Panc1 (cell line): ENCODE data around the gene POU6F1. TPM values are rescaled to one million over a fixed set of nuclear protein-coding genes. Genes with fewer than 3 reads are reported as not detected.
A peak's percentile ranks its signal among the peaks of the same experiment; 100 is the strongest.

Experiments
- ATAC-seq: fragments of 200-7000 bp; cut with Tn5 transposase; 2 replicates; pipeline ENCODE4 v1.9.1; 2020; ENCODE audit warnings: mild to moderate bottlenecking, moderate library complexity
- BruUV-seq: library from RNA; stranded (reverse); fragments of 400-500 nt; replicated peaks from 2 replicates; lab custom pipeline; 2021; lab: Mats Ljungman, UMichigan
- CTCF ChIA-PET: fragments of 300-600 bp; sonication (Branson Sonifier 250); formaldehyde crosslinking; loops from one replicate; lab custom pipeline; 2022; ENCODE audit warnings: antibody characterized with exemption; lab: Charles Lee
- POLR2A ChIA-PET: fragments of 300-600 bp; sonication (Branson Sonifier 250); formaldehyde crosslinking; loops from one replicate; lab custom pipeline; 2022; ENCODE audit warnings: antibody characterized with exemption; lab: Charles Lee
- DNase-seq: peaks from one replicate; pipeline ENCODE4 v3.0.0-alpha.2; 2010; ENCODE audit warnings: low read depth, low spot score
- H3K27ac ChIP-seq: 2 replicates; pipeline ENCODE4 v1.5.1; 2011; ENCODE audit warnings: mild to moderate bottlenecking, low read length, inconsistent platforms
- H3K27me3 ChIP-seq: fragments of 200-500 bp; sonication (Bioruptor generic); 2 replicates; pipeline ENCODE4 v1.6.0; 2014; ENCODE audit warnings: low read length, inconsistent platforms; ENCODE audit not compliant: control insufficient read depth, insufficient read depth
- H3K36me3 ChIP-seq: fragments of 200-500 bp; sonication (Bioruptor generic); 2 replicates; pipeline ENCODE4 v1.5.1; 2014; ENCODE audit warnings: inconsistent platforms, mild to moderate bottlenecking, low read length, moderate library complexity; ENCODE audit not compliant: control insufficient read depth, insufficient read depth
- H3K4me1 ChIP-seq: 2 replicates; pipeline ENCODE4 v1.5.1; 2011; ENCODE audit warnings: inconsistent platforms, mild to moderate bottlenecking, low read length, moderate library complexity; ENCODE audit not compliant: control insufficient read depth, insufficient read depth
- H3K4me3 ChIP-seq, 2 experiments: 2 replicates each; pipeline ENCODE4 v1.5.1; 2011 to 2012; ENCODE audit warnings: low read depth in 2 of 2, low read length in 2 of 2, mild to moderate bottlenecking in 2 of 2, inconsistent platforms in 1 of 2, moderate library complexity in 1 of 2
- H3K9me3 ChIP-seq: fragments of 200-500 bp; sonication (Bioruptor generic); 2 replicates; pipeline ENCODE4 v1.5.1; 2014; ENCODE audit warnings: low read depth, mild to moderate bottlenecking, inconsistent platforms, low read length, moderate library complexity; ENCODE audit not compliant: control insufficient read depth, insufficient read depth
- CTCF ChIP-seq: fragments of 450-650 bp; IDR thresholded peaks from 2 replicates; pipeline ENCODE4 v1.5.1; 2017; ENCODE audit warnings: mild to moderate bottlenecking
- POLR2AphosphoS5 ChIP-seq: IDR thresholded peaks from 2 replicates; pipeline ENCODE4 v1.6.1; 2012; ENCODE audit warnings: mild to moderate bottlenecking, low read depth, low read length, moderate library complexity
- REST ChIP-seq, 2 experiments: IDR thresholded peaks; 2 replicates each; pipeline ENCODE4 v1.6.1; 2011 to 2012; ENCODE audit warnings: low read depth in 2 of 2, control low read depth in 1 of 2, low read length in 1 of 2, mild to moderate bottlenecking in 1 of 2, moderate library complexity in 1 of 2; ENCODE audit not compliant: insufficient read depth in 1 of 2
- SIN3A ChIP-seq: IDR thresholded peaks from 2 replicates; pipeline ENCODE4 v1.6.1; 2012; ENCODE audit warnings: low read depth, mild to moderate bottlenecking, low read length, moderate library complexity, borderline replicate concordance; ENCODE audit not compliant: insufficient read depth
- TCF7L2 ChIP-seq: IDR thresholded peaks from 2 replicates; pipeline ENCODE4 v1.6.1; 2011; ENCODE audit warnings: mild to moderate bottlenecking, low read depth, low read length, inconsistent platforms
- in situ Hi-C: cut with HindIII; loops from 2 replicates; pipeline ENCODE4 v1.10.0; 2016; ENCODE audit warnings: low sequenced_read_pairs, low pct_unique_long_range_greater_than_20kb
- intact Hi-C: fragments of 100-400 bp; cut with micrococcal nuclease; formaldehyde crosslinking; loops from one replicate; pipeline ENCODE4 v1.10.0; 2022; ENCODE audit not compliant: unreplicated experiment
- total RNA-seq: library from RNA; stranded (reverse); gene quantifications from one replicate; pipeline ENCODE4 v1.2.1, GENCODE V29; 2021; ENCODE audit not compliant: unreplicated experiment

The POU6F1 gene
- total RNA-seq, 1 experiment from 2014 or later: 3.1 TPM

- Histone ChIP-seq H3K27me3 (no peaks in the 10 kb centered on the region), H3K27ac (peak within 1 kb of the TSS; percentile 95), H3K36me3 (peaks cover 29% of the 10 kb centered on the region), H3K4me3 (peak within 1 kb of the TSS; percentile 96 to 98), H3K4me1 (peaks cover 14% of the 10 kb centered on the region), H3K9me3 (no peaks in the 10 kb centered on the region)
- in situ Hi-C loops: no loop called here
- ATAC-seq: peak; percentile 99
- TSS peak; percentile 90 for BruUV-seq
- TF ChIP-seq TCF7L2 (no peak), CTCF (no peak; the same call in 1 of the 2 replicates), SIN3A (peak; percentile 89; the same call in 1 of the 2 replicates), REST (IDR thresholded peaks at IDR 0.05; ENCODE audit: insufficient read depth in 1 of 2, low read depth in 2 of 2, low read length in 1 of 2) (no peak), POLR2AphosphoS5 (peak; percentile 93)
- DNase-seq: peak; percentile 82
- POLR2A ChIA-PET: interaction anchor here (0.5 to 0.8 kb wide), 3 partner anchors 13 to 252 kb away, joined by 4 to 8 read pairs (median 4); no protein-coding TSS in a partner anchor
- CTCF ChIA-PET: no interaction called here
- intact Hi-C loops: no loop called here
These were observed 20.9 kb upstream of the POU6F1 start, which contains the start of gene DAZAP2 for GRCh38 chr12:51238510-51239334. Gene DAZAP2, plus strand, starts transcription at chr12:51238826. Its CDS starts 82 bp downstream, at chr12:51238908.

- intact Hi-C loops: no loop called here
- peak overlapping the region; percentile 95 for H3K27ac ChIP-seq
These were observed 20.2 kb upstream of the POU6F1 start for GRCh38 chr12:51238037-51238509.

More at GRCh38 chr12:51238037-51238509, 20.2 kb upstream of the POU6F1 start:
- BruUV-seq: no TSS peak
- no peak for TF ChIP-seq REST (IDR thresholded peaks at IDR 0.05; ENCODE audit: insufficient read depth in 1 of 2, low read depth in 2 of 2, low read length in 1 of 2)
- no peak for TF ChIP-seq SIN3A
- no peak for TF ChIP-seq CTCF
- TF ChIP-seq POLR2AphosphoS5: no peak
- TF ChIP-seq TCF7L2: no peak
- Histone ChIP-seq H3K27me3 (no peaks in the 10 kb centered on the region), H3K9me3 (no peaks in the 10 kb centered on the region), H3K4me1 (peaks cover 14% of the 10 kb centered on the region), H3K36me3 (peaks cover 23% of the 10 kb centered on the region), H3K4me3 (peak overlapping the region; percentile 96 to 98)
- CTCF ChIA-PET: no interaction called here
- DNase-seq (no peak), ATAC-seq (peak; percentile 27; the same call in 1 of the 2 replicates)
- POLR2A ChIA-PET: interaction anchor here (0.5 to 0.8 kb wide), 3 partner anchors 13 to 253 kb away, joined by 4 to 8 read pairs (median 4); no protein-coding TSS in a partner anchor
- in situ Hi-C loops: no loop called here
